CD4-positive, CD25-positive, alpha-beta regulatory T cell (primary cell): Measurements from ENCODE around the gene SPECC1. TPM values are rescaled to one million over a fixed set of nuclear protein-coding genes. Genes with fewer than 3 reads are reported as not detected.

ENCODE experiments used
- ATAC-seq, 2 donors: fragments of 150-1000 bp; cut with Tn5 transposase; one replicate each; pipeline ENCODE4 v1.10.0; 2021; ENCODE audit warnings: low read depth in 2 of 2, moderate number of reproducible peaks in 2 of 2, moderate library complexity in 1 of 2
- DNase-seq, 3 donors: peaks; one replicate each; pipeline versions ENCODE4 v3.0.0 to v3.0.0-alpha.2; 2012 to 2022; ENCODE audit warnings: mixed read lengths in 1 of 3
- H3K27ac ChIP-seq: one replicate; pipeline ENCODE4 v1.7.0; 2013; ENCODE audit warnings: mild to moderate bottlenecking, low read length; ENCODE audit not compliant: insufficient read depth, poor library complexity, severe bottlenecking
- H3K27me3 ChIP-seq: one replicate; pipeline ENCODE4 v1.7.0; 2013; ENCODE audit warnings: low read length; ENCODE audit not compliant: control insufficient read depth, insufficient read depth
- H3K36me3 ChIP-seq: one replicate; pipeline ENCODE4 v1.7.0; 2013; ENCODE audit warnings: mild to moderate bottlenecking, low read length, moderate library complexity; ENCODE audit not compliant: control insufficient read depth, insufficient read depth
- H3K4me1 ChIP-seq: 2 replicates; pipeline ENCODE4 v1.7.0; 2013; ENCODE audit warnings: mild to moderate bottlenecking, low read length; ENCODE audit not compliant: insufficient read depth, control insufficient read depth, poor library complexity, severe bottlenecking
- H3K4me3 ChIP-seq: one replicate; pipeline ENCODE4 v1.7.0; 2013; ENCODE audit warnings: low read depth, mild to moderate bottlenecking, low read length, moderate library complexity
- H3K9me3 ChIP-seq, 2 experiments: 1 replicate in 1 of 2; 2 replicates in 1 of 2; pipeline ENCODE4 v1.7.0; 2013; ENCODE audit warnings: low read length in 2 of 2, mild to moderate bottlenecking in 1 of 2, moderate library complexity in 1 of 2; ENCODE audit not compliant: control insufficient read depth in 2 of 2
- H3K27ac Mint-ChIP-seq, 3 donors: one replicate each; pipeline ENCODE4 v1.8.0; 2020 to 2022; ENCODE audit warnings: mild to moderate bottlenecking in 3 of 3, mixed read lengths in 3 of 3, moderate library complexity in 2 of 3
- H3K27me3 Mint-ChIP-seq: one replicate; pipeline ENCODE4 v1.8.0; 2022; ENCODE audit warnings: mild to moderate bottlenecking, mixed read lengths
- H3K36me3 Mint-ChIP-seq: one replicate; pipeline ENCODE4 v1.8.0; 2020; ENCODE audit warnings: mixed read lengths
- H3K4me1 Mint-ChIP-seq, 4 donors: one replicate each; pipeline ENCODE4 v1.8.0; 2020 to 2022; ENCODE audit warnings: mixed read lengths in 4 of 4, mild to moderate bottlenecking in 1 of 4
- H3K4me3 Mint-ChIP-seq, 4 donors: one replicate each; pipeline ENCODE4 v1.8.0; 2020 to 2022; ENCODE audit warnings: mild to moderate bottlenecking in 4 of 4, mixed read lengths in 4 of 4, moderate library complexity in 3 of 4
- H3K9me3 Mint-ChIP-seq, 7 donors: one replicate each; pipeline ENCODE4 v1.8.0; 2020 to 2022; ENCODE audit warnings: mixed read lengths in 7 of 7, mild to moderate bottlenecking in 3 of 7, moderate library complexity in 2 of 7
- polyA plus RNA-seq, 4 donors: library from polyadenylated mRNA; unstranded; fragments of 300-500 nt; fragmentation: Illumina TruSeq; gene quantifications; one replicate each; pipeline ENCODE4 v1.2.3, GENCODE V29; 2021
- total RNA-seq: library from RNA; stranded (reverse); gene quantifications from one replicate; pipeline ENCODE4 v1.2.3, GENCODE V29; 2022

Gene SPECC1
- total and polyA plus RNA-seq, 5 donors from 2014 or later, result 0.62 to 6.5 (median 1.2) TPM

DNA sequence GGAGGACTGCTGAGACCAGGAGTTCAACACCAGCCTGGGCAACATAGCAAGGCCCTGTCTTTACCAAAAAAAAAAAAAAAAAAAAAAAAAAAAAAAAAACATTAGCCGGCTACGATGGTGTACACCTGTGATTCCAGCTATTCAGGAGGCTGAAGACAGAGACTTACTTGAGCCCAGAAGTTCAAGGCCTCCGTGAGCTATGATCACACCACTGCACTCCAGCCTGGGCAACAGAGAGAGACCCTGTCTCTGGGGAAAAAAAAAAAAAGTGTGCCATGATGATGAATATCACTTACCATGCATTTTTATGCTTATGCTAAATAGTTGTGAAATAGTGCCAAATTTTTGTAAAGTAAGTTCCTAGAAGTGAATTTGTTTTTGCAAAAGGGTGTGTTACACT is 261.2 kb downstream of the SPECC1 start:
- no peak overlapping the region for H3K27ac ChIP-seq
- no peak overlapping the region for H3K4me3 Mint-ChIP-seq

DNA sequence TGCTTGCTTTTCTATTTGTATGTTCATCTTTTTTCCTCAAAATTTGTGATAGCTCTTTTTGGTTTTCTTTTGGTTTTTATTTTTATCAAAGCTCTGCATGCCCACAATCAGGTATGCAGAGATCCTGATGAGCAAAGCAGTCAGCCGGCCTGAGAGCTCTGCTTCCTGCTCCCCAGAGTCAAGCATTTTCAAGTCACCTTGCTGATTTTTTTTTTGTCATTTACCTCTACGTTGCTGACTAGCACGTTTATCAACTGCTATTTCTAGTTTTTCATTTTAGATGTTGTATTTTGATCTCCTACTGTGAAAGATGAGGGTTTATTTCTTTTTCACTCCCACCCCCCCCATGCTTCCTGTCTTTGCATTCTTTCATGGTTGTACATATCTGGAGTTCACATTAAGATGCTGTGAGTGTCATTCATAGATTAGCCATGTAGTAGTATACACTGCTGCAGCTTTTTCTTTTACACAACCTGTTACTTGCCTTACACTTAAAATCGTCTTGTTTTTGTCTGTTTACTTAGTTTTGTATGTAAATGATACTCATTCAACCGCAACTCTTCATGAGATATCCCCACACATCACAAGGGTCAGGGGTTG is 262.0 kb downstream of the SPECC1 start:
- H3K27ac ChIP-seq, result no peak overlapping the region
- H3K4me3 Mint-ChIP-seq, result peak overlapping the region; percentile 35 to 86 (median 44)
- peak overlapping the region; percentile 62 to 81 (median 72) for H3K27ac Mint-ChIP-seq
- peaks cover 30% of the 10 kb centered on the region for H3K4me1 ChIP-seq
- peak in 2 of 3 donors; percentile 10 to 70 for DNase-seq
- peaks cover 25 to 68% (median 41%) of the 10 kb centered on the region in 4 donors for H3K4me1 Mint-ChIP-seq
- no peaks in the 10 kb centered on the region for H3K36me3 ChIP-seq
- no peaks in the 10 kb centered on the region for H3K27me3 ChIP-seq
- H3K9me3 ChIP-seq, result no peaks in the 10 kb centered on the region
- H3K27me3 Mint-ChIP-seq, result no peaks in the 10 kb centered on the region
- no peaks in the 10 kb centered on the region for H3K9me3 Mint-ChIP-seq
- ATAC-seq, result peak in 1 of 2 donors; percentile 37
- no peaks in the 10 kb centered on the region for H3K36me3 Mint-ChIP-seq
- H3K4me3 ChIP-seq, result peak overlapping the region; percentile 4

More for the DNA sequence above, 261.2 kb downstream of the SPECC1 start:
- no peaks in the 10 kb centered on the region for H3K27me3 Mint-ChIP-seq
- H3K9me3 Mint-ChIP-seq, result no peaks in the 10 kb centered on the region
- peaks cover 30% of the 10 kb centered on the region for H3K4me1 ChIP-seq
- H3K36me3 ChIP-seq, result no peaks in the 10 kb centered on the region
- peak overlapping the region; percentile 62 to 81 (median 72) for H3K27ac Mint-ChIP-seq
- DNase-seq, result peak in 1 of 3 donors; percentile 36
- no peaks in the 10 kb centered on the region for H3K27me3 ChIP-seq
- H3K4me1 Mint-ChIP-seq, result peaks cover 25 to 61% (median 34%) of the 10 kb centered on the region in 4 donors
- peak overlapping the region; percentile 4 for H3K4me3 ChIP-seq
- no peak for ATAC-seq
- no peaks in the 10 kb centered on the region for H3K9me3 ChIP-seq
- H3K36me3 Mint-ChIP-seq, result no peaks in the 10 kb centered on the region

DNA sequence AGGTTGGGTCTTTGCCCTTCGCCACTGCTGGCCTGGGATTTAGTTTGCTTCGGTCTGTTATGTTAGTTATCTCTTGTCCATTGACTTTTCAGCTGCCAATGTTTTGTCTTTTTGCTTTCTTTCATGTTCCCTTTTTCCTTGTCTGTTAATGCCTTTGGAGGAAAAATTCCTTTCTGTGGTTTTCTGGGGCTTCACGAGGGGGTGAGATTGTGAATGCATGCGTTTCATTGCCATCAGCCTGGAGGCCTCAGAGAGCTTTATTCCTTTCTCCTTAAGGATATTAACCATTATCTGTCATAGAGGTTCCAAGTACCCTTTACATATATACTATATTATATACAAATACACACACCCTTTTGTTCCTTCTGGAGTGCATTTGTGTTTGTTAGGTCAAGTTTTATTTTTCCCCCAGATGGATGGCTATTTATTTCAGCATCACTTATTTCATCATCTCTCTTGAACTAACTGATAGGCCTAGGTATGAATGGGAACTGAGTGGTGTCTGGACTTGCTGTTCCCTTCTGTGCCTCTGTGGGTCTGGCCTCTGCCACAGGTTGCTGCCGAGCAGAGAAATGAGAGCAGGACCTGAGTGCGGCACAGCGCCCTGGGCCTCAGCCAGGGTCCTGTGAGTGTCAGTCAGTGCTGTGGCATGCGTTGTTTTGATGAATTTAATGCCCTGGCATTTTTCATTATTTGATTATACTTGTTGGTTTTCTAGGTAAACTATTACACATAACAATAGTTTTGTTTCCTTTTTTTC is 264.8 kb downstream of the SPECC1 start:
- Histone ChIP-seq H3K9me3 (no peaks in the 10 kb centered on the region), H3K36me3 (no peaks in the 10 kb centered on the region), H3K27ac (no peak overlapping the region), H3K27me3 (no peaks in the 10 kb centered on the region), H3K4me3 (peak overlapping the region; percentile 48), H3K4me1 (peaks cover 23% of the 10 kb centered on the region)
- Mint-ChIP-seq H3K36me3 (no peaks in the 10 kb centered on the region), H3K9me3 (no peaks in the 10 kb centered on the region), H3K27me3 (no peaks in the 10 kb centered on the region), H3K4me1 (peaks cover 30 to 76% (median 45%) of the 10 kb centered on the region in 4 donors), H3K27ac (peak overlapping the region; percentile 55 to 97 (median 94)), H3K4me3 (peak overlapping the region in 3 of 4 donors; percentile 64 to 80 (median 72))
- DNase-seq (no peak), ATAC-seq (no peak)

DNA sequence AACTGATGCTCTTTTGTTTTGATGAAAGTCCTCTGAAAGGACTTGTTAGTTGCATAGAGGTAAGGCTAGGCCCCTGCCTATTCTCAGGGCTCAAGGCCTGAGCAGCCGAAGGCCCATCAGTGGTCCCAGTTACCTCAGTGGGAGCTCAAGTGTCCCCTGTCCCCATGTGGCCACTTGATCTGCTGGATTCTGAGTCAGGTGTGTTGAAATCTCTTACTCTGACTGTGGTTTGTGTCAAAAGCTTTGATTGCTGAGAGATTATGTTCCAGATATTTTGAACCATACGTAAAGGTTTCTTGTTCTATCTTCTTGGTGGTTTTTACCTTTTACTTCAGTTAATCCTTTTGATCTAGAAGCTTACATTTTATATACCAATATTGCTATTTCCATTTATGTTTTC is 266.5 kb downstream of the SPECC1 start:
- no peak for ATAC-seq
- DNase-seq, result peak in 1 of 3 donors; percentile 43
- peak overlapping the region in 2 of 4 donors; percentile 31 to 56 for H3K4me3 Mint-ChIP-seq

DNA sequence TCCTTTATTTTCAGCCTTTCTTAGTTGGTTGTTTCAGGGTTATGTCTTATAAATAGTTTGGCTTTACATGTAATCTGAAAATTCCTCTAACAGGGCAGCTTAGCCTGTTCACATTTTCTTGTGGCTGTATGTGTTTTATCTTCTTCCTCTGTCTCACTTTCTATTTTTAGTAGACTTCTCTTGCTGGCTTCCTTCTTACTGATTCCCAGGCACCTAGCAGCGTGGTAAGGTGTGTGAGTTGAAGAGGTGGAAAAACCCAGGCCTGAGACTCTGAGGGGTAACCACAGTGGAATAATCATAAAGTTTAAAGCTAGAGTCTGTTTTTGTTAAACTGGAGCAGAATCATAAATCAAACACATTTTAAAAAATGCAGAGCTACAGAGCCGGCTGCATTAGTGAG is 267.3 kb downstream of the SPECC1 start:
- H3K9me3 ChIP-seq, result no peaks in the 10 kb centered on the region
- H3K4me3 ChIP-seq, result peak overlapping the region; percentile 13
- Mint-ChIP-seq H3K4me3 (peak overlapping the region in 1 of 4 donors; percentile 24), H3K27me3 (no peaks in the 10 kb centered on the region), H3K27ac (peak overlapping the region; percentile 72 to 89 (median 74)), H3K36me3 (no peaks in the 10 kb centered on the region), H3K9me3 (no peaks in the 10 kb centered on the region), H3K4me1 (peaks cover 23 to 61% (median 36%) of the 10 kb centered on the region in 4 donors)
- no peak for ATAC-seq
- H3K27me3 ChIP-seq, result no peaks in the 10 kb centered on the region
- H3K36me3 ChIP-seq, result no peaks in the 10 kb centered on the region
- H3K27ac ChIP-seq, result no peak overlapping the region
- peaks cover 16% of the 10 kb centered on the region for H3K4me1 ChIP-seq
- DNase-seq, result no peak

More for the DNA sequence above, 266.5 kb downstream of the SPECC1 start:
- Histone ChIP-seq H3K4me1 (peaks cover 21% of the 10 kb centered on the region), H3K27me3 (no peaks in the 10 kb centered on the region), H3K36me3 (no peaks in the 10 kb centered on the region), H3K27ac (no peak overlapping the region), H3K9me3 (no peaks in the 10 kb centered on the region), H3K4me3 (peak overlapping the region; percentile 0)
- Mint-ChIP-seq H3K4me1 (peaks cover 30 to 68% (median 43%) of the 10 kb centered on the region in 4 donors), H3K27me3 (no peaks in the 10 kb centered on the region), H3K36me3 (no peaks in the 10 kb centered on the region), H3K9me3 (no peaks in the 10 kb centered on the region), H3K27ac (peak overlapping the region in 2 of 3 donors; percentile 74 to 89)

DNA sequence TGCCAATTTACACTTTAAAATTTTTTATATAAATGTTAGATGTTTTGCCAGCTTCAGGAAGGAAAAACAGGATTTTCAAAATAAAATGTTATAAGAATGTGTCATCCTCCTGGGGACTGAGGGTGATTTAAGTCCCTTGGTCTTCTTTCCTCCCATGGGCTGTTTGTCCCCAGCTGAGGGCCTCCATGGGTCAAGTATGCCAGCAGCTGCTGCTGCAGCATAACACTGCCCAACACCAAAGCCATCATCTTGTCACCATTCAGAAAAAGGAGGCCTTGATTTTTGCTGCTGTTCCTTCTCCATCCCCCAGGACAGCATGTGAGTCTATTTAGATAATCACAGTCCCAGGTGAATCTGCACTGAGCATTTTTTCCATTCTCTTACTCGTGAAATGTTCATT is 269.6 kb downstream of the SPECC1 start:
- Mint-ChIP-seq H3K4me3 (no peak overlapping the region), H3K36me3 (no peaks in the 10 kb centered on the region), H3K27me3 (no peaks in the 10 kb centered on the region), H3K9me3 (no peaks in the 10 kb centered on the region), H3K27ac (peak overlapping the region in 1 of 3 donors; percentile 11), H3K4me1 (peaks cover 7 to 38% (median 19%) of the 10 kb centered on the region in 4 donors)
- Histone ChIP-seq H3K4me3 (no peak overlapping the region), H3K4me1 (peaks cover 4% of the 10 kb centered on the region), H3K36me3 (no peaks in the 10 kb centered on the region), H3K27me3 (no peaks in the 10 kb centered on the region), H3K27ac (no peak overlapping the region), H3K9me3 (no peaks in the 10 kb centered on the region)
- DNase-seq (no peak), ATAC-seq (no peak)

DNA sequence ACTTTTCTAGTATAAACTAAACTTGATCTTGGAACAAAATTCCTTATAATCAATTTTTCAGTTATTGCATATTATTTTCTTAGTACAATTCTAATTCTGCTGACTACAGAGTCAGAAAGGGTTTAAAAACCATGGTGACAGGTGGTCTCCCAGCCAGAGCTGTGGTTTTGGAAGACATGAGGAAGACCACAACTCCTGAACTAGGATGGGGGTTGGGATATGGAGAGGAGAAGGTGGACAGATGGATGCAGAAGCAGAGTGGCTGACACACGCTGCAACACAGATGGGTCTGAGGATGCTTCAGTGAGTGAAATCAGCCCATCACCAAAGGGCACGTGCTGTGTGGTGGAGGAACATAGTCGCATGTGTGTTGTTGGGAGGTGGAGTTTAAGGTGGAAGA is 270.5 kb downstream of the SPECC1 start:
- Mint-ChIP-seq H3K4me3 (no peak overlapping the region), H3K27ac (no peak overlapping the region), H3K4me1 (peaks cover 5 to 31% (median 16%) of the 10 kb centered on the region in 4 donors), H3K9me3 (no peaks in the 10 kb centered on the region), H3K36me3 (no peaks in the 10 kb centered on the region), H3K27me3 (no peaks in the 10 kb centered on the region)
- H3K9me3 ChIP-seq, result no peaks in the 10 kb centered on the region
- H3K27me3 ChIP-seq, result no peaks in the 10 kb centered on the region
- H3K4me3 ChIP-seq, result no peak overlapping the region
- ATAC-seq, result no peak
- DNase-seq, result no peak
- H3K27ac ChIP-seq, result no peak overlapping the region
- no peaks in the 10 kb centered on the region for H3K4me1 ChIP-seq
- H3K36me3 ChIP-seq, result no peaks in the 10 kb centered on the region
